Middle frontal gyrus (tissue), 1 donor: Measurements from ENCODE around the gene CENPS.
"Not testable (repeated sequence)": the region's sequence is repeated elsewhere in the genome, so short reads cannot be mapped to it uniquely, and the experiment has no call there.

Experiments used
- DNase-seq: peaks from one replicate; pipeline ENCODE4 v3.0.0-alpha.2; 2015; ENCODE audit warnings: low spot score; ENCODE audit errors: extremely low spot score

CENPS gene

GRCh38 chr1:10419351-10419750 lies 10.9 kb upstream of the CENPS start:
- DNase-seq = no peak

- DNase-seq = no peak
Measured at GRCh38 chr1:10421637-10422036, 8.6 kb upstream of the CENPS start.

- DNase-seq = no peak
Measured at GRCh38 chr1:10424034-10424433, 6.2 kb upstream of the CENPS start.

GRCh38 chr1:10424651-10425050 lies 5.6 kb upstream of the CENPS start:
- no peak for DNase-seq

- not testable (repeated sequence) for DNase-seq
Measured at GRCh38 chr1:10425826-10426534, 4.3 kb upstream of the CENPS start.

GRCh38 chr1:10426535-10426848 lies 3.7 kb upstream of the CENPS start:
- DNase-seq = not testable (repeated sequence)

- DNase-seq = no peak
Measured at GRCh38 chr1:10428984-10429383, 1.2 kb upstream of the CENPS start.

GRCh38 chr1:10429868-10430215 lies 391 bp upstream of the CENPS start:
- DNase-seq = no peak

- no peak for DNase-seq
Measured at GRCh38 chr1:10431070-10431730, 967 bp downstream of the CENPS start.

GRCh38 chr1:10432910-10433700 lies 2.9 kb downstream of the CENPS start:
- no peak for DNase-seq

- no peak for DNase-seq
Measured at GRCh38 chr1:10433790-10434189, 3.6 kb downstream of the CENPS start.

- DNase-seq = no peak
Measured at GRCh38 chr1:10434590-10434989, 4.4 kb downstream of the CENPS start.

- no peak for DNase-seq
Measured at GRCh38 chr1:10437052-10437451, 6.8 kb downstream of the CENPS start.

GRCh38 chr1:10438677-10439163 lies 8.5 kb downstream of the CENPS start:
- DNase-seq = no peak

GRCh38 chr1:10440305-10440704 lies 10.1 kb downstream of the CENPS start:
- DNase-seq = no peak

- DNase-seq = no peak
Measured at GRCh38 chr1:10440794-10441193, 10.6 kb downstream of the CENPS start.

GRCh38 chr1:10444248-10444647 lies 14.0 kb downstream of the CENPS start:
- no peak for DNase-seq

- no peak for DNase-seq
Measured at GRCh38 chr1:10444795-10445397, 14.7 kb downstream of the CENPS start.

- DNase-seq = no peak
Measured at GRCh38 chr1:10446790-10447422, 16.7 kb downstream of the CENPS start.

GRCh38 chr1:10449751-10450150 lies 19.5 kb downstream of the CENPS start, which contains the start of gene CORT:
CORT (plus strand) TSS chr1:10450031; CDS start chr1:10450224, 193 bp downstream.
- no peak for DNase-seq

- no peak for DNase-seq
Measured at GRCh38 chr1:10450156-10450814, 20.1 kb downstream of the CENPS start.
